ENCODE results near the gene DIP2A. TPM values are rescaled to one million over a fixed set of nuclear protein-coding genes. Genes with fewer than 3 reads are reported as not detected.

The DIP2A gene
- total and polyA plus RNA-seq, 7 donors: 9.0 to 49.3 (median 25.0) TPM

- H3K27ac ChIP-seq: no peak overlapping the region
- H3K36me3 ChIP-seq: peaks cover 8 to 47% (median 27%) of the 10 kb centered on the region in 4 donors
- no peaks in the 10 kb centered on the region for H3K27me3 ChIP-seq
- H3K4me1 ChIP-seq: no peaks in the 10 kb centered on the region
- intact Hi-C loops (cut with DNase I): no loop called here
- H3K4me3 ChIP-seq: no peak overlapping the region
- WGBS, 2 donors: 95 to 97% methylated on average over 17 of the region's 17 CpGs
- H3K9me3 ChIP-seq: no peaks in the 10 kb centered on the region
- TF ChIP-seq POLR2A (IDR thresholded peaks at IDR 0.05): no peak
- TF ChIP-seq CTCF (IDR thresholded peaks at IDR 0.05): no peak
- TF ChIP-seq POLR2AphosphoS5 (IDR thresholded peaks at IDR 0.05): no peak
- no peak for TF ChIP-seq EP300 (IDR thresholded peaks at IDR 0.05)
- DNase-seq: no peak
These were observed 47.5 kb upstream of the DIP2A start for GRCh38 chr21:46411236-46411635.

GRCh38 chr21:46411691-46412090 lies 47.0 kb upstream of the DIP2A start:
- Histone ChIP-seq H3K9me3 (no peaks in the 10 kb centered on the region), H3K27ac (no peak overlapping the region), H3K36me3 (peaks cover 8 to 51% (median 32%) of the 10 kb centered on the region in 4 donors), H3K4me3 (no peak overlapping the region), H3K27me3 (no peaks in the 10 kb centered on the region), H3K4me1 (no peaks in the 10 kb centered on the region)
- WGBS, 2 donors: 91 to 92% methylated on average over 31 of the region's 31 CpGs
- TF ChIP-seq POLR2AphosphoS5 (IDR thresholded peaks at IDR 0.05): no peak
- intact Hi-C loops (cut with DNase I): no loop called here
- no peak for DNase-seq

- WGBS, 2 donors: 90% methylated on average over 38 of the region's 39 CpGs
- peak; percentile 55 for DNase-seq
- Histone ChIP-seq H3K27ac (no peak overlapping the region), H3K36me3 (peaks cover 8 to 57% (median 34%) of the 10 kb centered on the region in 4 donors), H3K4me3 (no peak overlapping the region), H3K9me3 (no peaks in the 10 kb centered on the region), H3K4me1 (no peaks in the 10 kb centered on the region), H3K27me3 (no peaks in the 10 kb centered on the region)
- TF ChIP-seq EP300 (IDR thresholded peaks at IDR 0.05): no peak
- TF ChIP-seq CTCF (IDR thresholded peaks at IDR 0.05): no peak
- TF ChIP-seq POLR2A (IDR thresholded peaks at IDR 0.05): no peak
- TF ChIP-seq POLR2AphosphoS5 (IDR thresholded peaks at IDR 0.05): no peak
- intact Hi-C loops (cut with DNase I): no loop called here
These were observed 45.9 kb upstream of the DIP2A start for GRCh38 chr21:46412521-46413364.

- DNase-seq: peak; percentile 19
- Histone ChIP-seq H3K36me3 (peaks cover 8 to 63% (median 37%) of the 10 kb centered on the region in 4 donors), H3K4me3 (no peak overlapping the region), H3K27ac (no peak overlapping the region), H3K27me3 (no peaks in the 10 kb centered on the region), H3K9me3 (no peaks in the 10 kb centered on the region), H3K4me1 (no peaks in the 10 kb centered on the region)
- intact Hi-C loops (cut with DNase I): no loop called here
- 89 to 90% methylated on average over 9 of the region's 9 CpGs for WGBS, 2 donors
- no peak for TF ChIP-seq EP300 (IDR thresholded peaks at IDR 0.05)
- no peak for TF ChIP-seq CTCF (IDR thresholded peaks at IDR 0.05)
- no peak for TF ChIP-seq POLR2AphosphoS5 (IDR thresholded peaks at IDR 0.05)
- no peak for TF ChIP-seq POLR2A (IDR thresholded peaks at IDR 0.05)
These were observed 45.4 kb upstream of the DIP2A start for GRCh38 chr21:46413365-46413696.

GRCh38 chr21:46414965-46415275 lies 43.8 kb upstream of the DIP2A start:
- DNase-seq: peak; percentile 46
- H3K4me1 ChIP-seq: no peaks in the 10 kb centered on the region
- WGBS, 2 donors: 96 to 97% methylated on average over 13 of the region's 13 CpGs
- TF ChIP-seq POLR2AphosphoS5 (IDR thresholded peaks at IDR 0.05) (no peak), CTCF (IDR thresholded peaks at IDR 0.05) (no peak), EP300 (IDR thresholded peaks at IDR 0.05) (no peak), POLR2A (IDR thresholded peaks at IDR 0.05) (no peak)
- H3K4me3 ChIP-seq: no peak overlapping the region
- no peaks in the 10 kb centered on the region for H3K27me3 ChIP-seq
- H3K27ac ChIP-seq: no peak overlapping the region
- no peaks in the 10 kb centered on the region for H3K9me3 ChIP-seq
- peaks cover 8 to 72% (median 45%) of the 10 kb centered on the region in 4 donors for H3K36me3 ChIP-seq
- intact Hi-C loops (cut with DNase I): no loop called here
